Measurements from ENCODE around the gene LY6G5C. TPM values are rescaled to one million over a fixed set of nuclear protein-coding genes. Genes with fewer than 3 reads are reported as not detected.
A peak's percentile ranks its signal among the peaks of the same experiment; 100 is the strongest.

Gene LY6G5C
- total and polyA plus RNA-seq, 2 of the 13 experiments (the other 11 are each of a cell fraction or from before 2014, with no cell fraction given) = 0.33 to 0.55 TPM

DNA sequence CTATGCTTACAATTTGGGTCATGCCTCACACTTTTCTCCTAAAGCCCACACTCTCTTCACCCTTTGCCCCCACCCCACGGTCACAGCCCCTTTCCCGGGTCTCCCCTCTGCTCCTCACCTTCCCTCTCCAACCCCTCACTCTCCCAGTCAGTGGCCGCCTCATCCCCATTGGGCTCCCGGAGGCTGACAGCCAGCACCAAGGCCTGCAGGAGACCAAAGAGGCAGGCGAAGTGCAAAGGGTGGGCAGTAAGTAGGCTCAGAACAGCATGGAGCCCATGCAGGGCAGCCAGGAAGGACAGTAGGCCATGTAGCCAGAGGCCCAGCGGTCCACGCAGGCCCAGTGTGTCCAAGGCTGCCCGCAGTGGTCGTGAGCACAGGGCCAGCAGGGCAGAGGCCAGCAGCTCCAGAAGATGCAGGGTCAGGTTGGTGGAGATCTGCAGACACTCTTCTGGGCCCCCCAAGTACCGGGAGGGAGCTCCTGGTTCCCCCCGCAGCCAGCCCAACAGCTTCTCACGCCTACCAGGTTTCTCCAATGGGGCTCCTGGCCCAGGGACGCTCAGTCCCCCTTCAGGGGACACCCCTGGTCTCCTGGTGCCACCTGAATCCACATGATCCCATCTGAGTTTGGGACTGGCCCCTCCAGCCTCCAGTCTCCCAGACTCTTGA lies 21.8 kb downstream of the LY6G5C start (continued):
- TF ChIP-seq ZNF616 (CRISPR knock-in tag; IDR thresholded peaks at IDR 0.05; ENCODE audit: low read depth) (peak; percentile 67; the same call in 1 of the 2 replicates), ZNF30 (CRISPR knock-in tag; IDR thresholded peaks at IDR 0.05) (peak; percentile 40; the same call in 1 of the 2 replicates), HCFC1 (IDR thresholded peaks at IDR 0.05; ENCODE audit: low read depth, low read length) (no peak), SOX13 (IDR thresholded peaks at IDR 0.05) (no peak), SOX13 (CRISPR knock-in tag; conservative IDR thresholded peaks at IDR 0.05 in 1 of 2, IDR thresholded peaks at IDR 0.05 in 1 of 2) (0 out of 4 replicates have a peak, but pooled peaks of 1 of the 2 experiments have one; percentile 2), GABPA (IDR thresholded peaks at IDR 0.05; ENCODE audit: low read depth, low read length) (no peak), GABPA (CRISPR knock-in tag; IDR thresholded peaks at IDR 0.05; ENCODE audit: low read depth) (no peak), ZBTB38 (CRISPR knock-in tag; IDR thresholded peaks at IDR 0.05) (peak; percentile 98), ZNF629 (CRISPR knock-in tag; conservative IDR thresholded peaks at IDR 0.05) (peak; percentile 61; the same call in 1 of the 2 replicates), SOX5 (CRISPR knock-in tag; IDR thresholded peaks at IDR 0.05; ENCODE audit: borderline replicate concordance) (no peak), PAF1 (CRISPR knock-in tag; IDR thresholded peaks at IDR 0.05) (peak; percentile 87), ZFY (CRISPR knock-in tag; IDR thresholded peaks at IDR 0.05) (peak; percentile 63), MEF2D (CRISPR knock-in tag; IDR thresholded peaks at IDR 0.05) (no peak), ZNF713 (CRISPR knock-in tag; IDR thresholded peaks at IDR 0.05) (0 out of 2 replicates have a peak, but pooled peaks have one; percentile 46), ZNF496 (CRISPR knock-in tag; IDR thresholded peaks at IDR 0.05; ENCODE audit: insufficient replicate concordance) (no peak), ZNF510 (CRISPR knock-in tag; IDR thresholded peaks at IDR 0.05; ENCODE audit: low read depth) (no peak), AGO1 (IDR thresholded peaks at IDR 0.05; ENCODE audit: low read depth, low read length, poor library complexity, severe bottlenecking) (peak; percentile 92), AGO2 (optimal IDR thresholded peaks at IDR 0.05; ENCODE audit: low read depth, low read length) (peak; percentile 94), ZNF10 (CRISPR knock-in tag; IDR thresholded peaks at IDR 0.05; ENCODE audit: borderline replicate concordance, low read depth) (no peak), GPN1 (CRISPR knock-in tag; IDR thresholded peaks at IDR 0.05; ENCODE audit: borderline replicate concordance) (no peak), HES4 (CRISPR knock-in tag; IDR thresholded peaks at IDR 0.05; ENCODE audit: borderline replicate concordance) (no peak)
- TF ChIP-seq, protein P1, sequence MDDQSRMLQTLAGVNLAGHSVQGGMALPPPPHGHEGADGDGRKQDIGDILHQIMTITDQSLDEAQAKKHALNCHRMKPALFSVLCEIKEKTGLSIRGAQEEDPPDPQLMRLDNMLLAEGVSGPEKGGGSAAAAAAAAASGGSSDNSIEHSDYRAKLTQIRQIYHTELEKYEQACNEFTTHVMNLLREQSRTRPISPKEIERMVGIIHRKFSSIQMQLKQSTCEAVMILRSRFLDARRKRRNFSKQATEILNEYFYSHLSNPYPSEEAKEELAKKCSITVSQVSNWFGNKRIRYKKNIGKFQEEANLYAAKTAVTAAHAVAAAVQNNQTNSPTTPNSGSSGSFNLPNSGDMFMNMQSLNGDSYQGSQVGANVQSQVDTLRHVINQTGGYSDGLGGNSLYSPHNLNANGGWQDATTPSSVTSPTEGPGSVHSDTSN (CRISPR knock-in tag; IDR thresholded peaks at IDR 0.05; ENCODE audit: borderline replicate concordance) = no peak
- TF ChIP-seq, protein P2, sequence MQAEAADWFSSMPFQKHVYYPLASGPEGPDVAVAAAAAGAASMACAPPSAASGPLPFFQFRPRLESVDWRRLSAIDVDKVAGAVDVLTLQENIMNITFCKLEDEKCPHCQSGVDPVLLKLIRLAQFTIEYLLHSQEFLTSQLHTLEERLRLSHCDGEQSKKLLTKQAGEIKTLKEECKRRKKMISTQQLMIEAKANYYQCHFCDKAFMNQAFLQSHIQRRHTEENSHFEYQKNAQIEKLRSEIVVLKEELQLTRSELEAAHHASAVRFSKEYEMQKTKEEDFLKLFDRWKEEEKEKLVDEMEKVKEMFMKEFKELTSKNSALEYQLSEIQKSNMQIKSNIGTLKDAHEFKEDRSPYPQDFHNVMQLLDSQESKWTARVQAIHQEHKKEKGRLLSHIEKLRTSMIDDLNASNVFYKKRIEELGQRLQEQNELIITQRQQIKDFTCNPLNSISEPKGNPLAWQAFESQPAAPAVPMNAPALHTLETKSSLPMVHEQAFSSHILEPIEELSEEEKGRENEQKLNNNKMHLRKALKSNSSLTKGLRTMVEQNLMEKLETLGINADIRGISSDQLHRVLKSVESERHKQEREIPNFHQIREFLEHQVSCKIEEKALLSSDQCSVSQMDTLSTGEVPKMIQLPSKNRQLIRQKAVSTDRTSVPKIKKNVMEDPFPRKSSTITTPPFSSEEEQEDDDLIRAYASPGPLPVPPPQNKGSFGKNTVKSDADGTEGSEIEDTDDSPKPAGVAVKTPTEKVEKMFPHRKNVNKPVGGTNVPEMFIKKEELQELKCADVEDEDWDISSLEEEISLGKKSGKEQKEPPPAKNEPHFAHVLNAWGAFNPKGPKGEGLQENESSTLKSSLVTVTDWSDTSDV (CRISPR knock-in tag; IDR thresholded peaks at IDR 0.05) = peak; percentile 5; the same call in 1 of the 2 replicates
- TF ChIP-seq, protein P3, sequence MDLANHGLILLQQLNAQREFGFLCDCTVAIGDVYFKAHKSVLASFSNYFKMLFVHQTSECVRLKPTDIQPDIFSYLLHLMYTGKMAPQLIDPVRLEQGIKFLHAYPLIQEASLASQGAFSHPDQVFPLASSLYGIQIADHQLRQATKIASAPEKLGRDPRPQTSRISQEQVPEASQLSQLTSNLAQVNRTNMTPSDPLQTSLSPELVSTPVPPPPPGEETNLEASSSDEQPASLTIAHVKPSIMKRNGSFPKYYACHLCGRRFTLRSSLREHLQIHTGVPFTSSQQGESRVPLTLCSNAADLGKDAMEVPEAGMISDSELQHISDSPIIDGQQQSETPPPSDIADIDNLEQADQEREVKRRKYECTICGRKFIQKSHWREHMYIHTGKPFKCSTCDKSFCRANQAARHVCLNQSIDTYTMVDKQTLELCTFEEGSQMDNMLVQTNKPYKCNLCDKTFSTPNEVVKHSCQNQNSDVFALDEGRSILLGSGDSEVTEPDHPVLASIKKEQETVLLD (CRISPR knock-in tag; IDR thresholded peaks at IDR 0.05; ENCODE audit: low read depth) = no peak
- TF ChIP-seq, protein P4, sequence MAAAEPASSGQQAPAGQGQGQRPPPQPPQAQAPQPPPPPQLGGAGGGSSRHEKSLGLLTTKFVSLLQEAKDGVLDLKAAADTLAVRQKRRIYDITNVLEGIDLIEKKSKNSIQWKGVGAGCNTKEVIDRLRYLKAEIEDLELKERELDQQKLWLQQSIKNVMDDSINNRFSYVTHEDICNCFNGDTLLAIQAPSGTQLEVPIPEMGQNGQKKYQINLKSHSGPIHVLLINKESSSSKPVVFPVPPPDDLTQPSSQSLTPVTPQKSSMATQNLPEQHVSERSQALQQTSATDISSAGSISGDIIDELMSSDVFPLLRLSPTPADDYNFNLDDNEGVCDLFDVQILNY (CRISPR knock-in tag; conservative IDR thresholded peaks at IDR 0.05) = no peak
